NCI-H2081 (cell line): ENCODE data around the gene PSMA6.

ENCODE experiments used
- DNase-seq, 2 experiments: peaks; one replicate each; lab custom pipeline; 2025; lab: John Stamatoyannopoulos, UW

PSMA6 gene

GRCh38 chr14:35367056-35367372 lies 74.8 kb downstream of the PSMA6 start:
- DNase-seq: no peak
